Dorsolateral prefrontal cortex (tissue), 118 donors: ENCODE measurements around the gene SETD3. TPM values are rescaled to one million over a fixed set of nuclear protein-coding genes. Genes with fewer than 3 reads are reported as not detected.

Source experiments
- total RNA-seq, 120 experiments: library from RNA; stranded (reverse); gene quantifications; one replicate each; pipeline versions ENCODE4 v1.2.3 to v1.2.4, GENCODE V29; 2022

SETD3 gene
- total RNA-seq, 120 experiments from 2014 or later: 73.7 to 190 (median 96.8) TPM

Other genes with a start within 250 kb of the SETD3 start
- 10 to 100 TPM in 75 of 120 experiments, 1 to 10 TPM in 45; 3.3 to 16.0 (median 10.5) TPM for gene BCL11B, start 208.7 kb downstream of the SETD3 start, total RNA-seq
- gene CCNK, start 550 bp upstream of the SETD3 start, total RNA-seq: 10 to 100 TPM; 22.8 to 44.3 (median 33.3) TPM
- 10 to 100 TPM; 16.6 to 63.8 (median 29.8) TPM for gene CCDC85C, start 123.3 kb upstream of the SETD3 start, total RNA-seq
- 10 to 100 TPM in 118 of 120 experiments, 1 to 10 TPM in 2; 8.6 to 35.8 (median 18.2) TPM for gene HHIPL1, start 164.3 kb upstream of the SETD3 start, total RNA-seq
- gene CYP46A1, start 203.4 kb upstream of the SETD3 start, total RNA-seq: 100 to 1,000 TPM in 17 of 120 experiments, 10 to 100 TPM in 103; 26.0 to 165 (median 81.5) TPM